H9 (cell line): Measurements from ENCODE around the gene TFEB. TPM values are rescaled to one million over a fixed set of nuclear protein-coding genes. Genes with fewer than 3 reads are reported as not detected.

Experiments used
- DNase-seq: peaks from one replicate; pipeline ENCODE4 v3.0.0-alpha.2; 2017
- H2AFZ ChIP-seq: one replicate; pipeline ENCODE4 v1.6.1; 2013; ENCODE audit warnings: mild to moderate bottlenecking, low read length, control low read depth, moderate library complexity
- H2AK5ac ChIP-seq: 2 replicates; pipeline ENCODE4 v1.6.1; 2013; ENCODE audit warnings: low read length, control low read depth, mixed read lengths; ENCODE audit not compliant: insufficient read length
- H2BK120ac ChIP-seq: one replicate; pipeline ENCODE4 v1.6.1; 2013; ENCODE audit warnings: low read depth, mild to moderate bottlenecking, low read length, control low read depth, inconsistent platforms; ENCODE audit not compliant: poor library complexity, severe bottlenecking
- H2BK12ac ChIP-seq: 2 replicates; pipeline ENCODE4 v1.6.1; 2013; ENCODE audit warnings: low read length, control low read depth, mixed read lengths, low read depth; ENCODE audit not compliant: insufficient read length
- H2BK15ac ChIP-seq: 2 replicates; pipeline ENCODE4 v1.6.1; 2013; ENCODE audit warnings: low read depth, low read length, control low read depth
- H2BK20ac ChIP-seq: one replicate; pipeline ENCODE4 v1.6.1; 2013; ENCODE audit warnings: low read depth, mild to moderate bottlenecking, low read length, control low read depth, inconsistent platforms; ENCODE audit not compliant: poor library complexity, severe bottlenecking
- H2BK5ac ChIP-seq: 2 replicates; pipeline ENCODE4 v1.6.1; 2013; ENCODE audit warnings: low read length, control low read depth, mixed read lengths; ENCODE audit not compliant: insufficient read length
- H3K14ac ChIP-seq: 2 replicates; pipeline ENCODE4 v1.6.1; 2013; ENCODE audit warnings: low read length, control low read depth; ENCODE audit not compliant: insufficient read depth
- H3K18ac ChIP-seq: 2 replicates; pipeline ENCODE4 v1.6.1; 2013; ENCODE audit warnings: low read depth, mild to moderate bottlenecking, mixed read lengths, low read length, control low read depth; ENCODE audit not compliant: insufficient read length
- H3K23ac ChIP-seq: 2 replicates; pipeline ENCODE4 v1.6.1; 2013; ENCODE audit warnings: low read length, control low read depth, mixed read lengths, low read depth; ENCODE audit not compliant: insufficient read length
- H3K23me2 ChIP-seq: 2 replicates; pipeline ENCODE4 v1.6.1; 2013; ENCODE audit warnings: low read depth, mild to moderate bottlenecking, mixed read lengths, low read length, control low read depth; ENCODE audit not compliant: insufficient read length, poor library complexity, severe bottlenecking
- H3K27ac ChIP-seq: 2 replicates; pipeline ENCODE4 v1.5.1; 2013; ENCODE audit warnings: low read length, control low read depth, mixed read lengths, low read depth; ENCODE audit not compliant: insufficient read length
- H3K27me3 ChIP-seq: 2 replicates; pipeline ENCODE4 v1.6.1; 2013; ENCODE audit warnings: low read length, control low read depth, inconsistent platforms; ENCODE audit not compliant: insufficient read depth
- H3K4ac ChIP-seq: 2 replicates; pipeline ENCODE4 v1.6.1; 2013; ENCODE audit warnings: low read depth, mild to moderate bottlenecking, control low read depth, inconsistent platforms, low read length, moderate library complexity
- H3K4me1 ChIP-seq: 2 replicates; pipeline ENCODE4 v1.6.1; 2013; ENCODE audit warnings: low read length, control low read depth, inconsistent platforms; ENCODE audit not compliant: insufficient read depth
- H3K4me2 ChIP-seq: 2 replicates; pipeline ENCODE4 v1.6.1; 2013; ENCODE audit warnings: low read length, control low read depth, mixed read lengths; ENCODE audit not compliant: insufficient read length, insufficient read depth
- H3K56ac ChIP-seq: 2 replicates; pipeline ENCODE4 v1.6.1; 2013; ENCODE audit warnings: low read depth, mild to moderate bottlenecking, mixed read lengths, low read length, control low read depth; ENCODE audit not compliant: insufficient read length
- H3K79me1 ChIP-seq: 2 replicates; pipeline ENCODE4 v1.6.1; 2013; ENCODE audit warnings: low read depth, mild to moderate bottlenecking, moderate library complexity, low read length, control low read depth, inconsistent platforms; ENCODE audit not compliant: insufficient read depth, poor library complexity, severe bottlenecking
- H3K79me2 ChIP-seq: 2 replicates; pipeline ENCODE4 v1.6.1; 2013; ENCODE audit warnings: low read length, control low read depth, inconsistent platforms; ENCODE audit not compliant: insufficient read depth
- H3K9ac ChIP-seq: 2 replicates; pipeline ENCODE4 v1.6.1; 2013; ENCODE audit warnings: low read length, control low read depth, mixed read lengths; ENCODE audit not compliant: insufficient read length; ENCODE audit errors: extremely low read depth
- H3K9me3 ChIP-seq: one replicate; pipeline ENCODE4 v1.6.1; 2013; ENCODE audit warnings: low read depth, low read length, inconsistent platforms; ENCODE audit not compliant: control insufficient read depth
- H3T11ph ChIP-seq: one replicate; pipeline ENCODE4 v1.6.1; 2013; ENCODE audit warnings: mild to moderate bottlenecking, low read length, control low read depth, inconsistent platforms
- H4K20me1 ChIP-seq: one replicate; pipeline ENCODE4 v1.6.1; 2013; ENCODE audit not compliant: control insufficient read depth, insufficient read length, insufficient read depth
- H4K5ac ChIP-seq: 2 replicates; pipeline ENCODE4 v1.6.1; 2013; ENCODE audit warnings: low read depth, mild to moderate bottlenecking, mixed read lengths, low read length, control low read depth; ENCODE audit not compliant: insufficient read length
- H4K8ac ChIP-seq: replicated peaks from 2 replicates; pipeline ENCODE4 v1.6.1; 2013; ENCODE audit warnings: low read length, control low read depth, mixed read lengths, low read depth; ENCODE audit not compliant: insufficient read length
- H4K91ac ChIP-seq: 2 replicates; pipeline ENCODE4 v1.6.1; 2013; ENCODE audit warnings: low read depth, mild to moderate bottlenecking, moderate library complexity, mixed read lengths, low read length, control low read depth; ENCODE audit not compliant: insufficient read length
- H3K27ac Mint-ChIP-seq, 3 experiments: 2 replicates in 2 of 3; 3 replicates in 1 of 3; pipeline ENCODE4 v1.8.0; 2020 to 2021; ENCODE audit warnings: mixed read lengths in 3 of 3, mild to moderate bottlenecking in 1 of 3, moderate library complexity in 1 of 3
- H3K27me3 Mint-ChIP-seq: 2 replicates; pipeline ENCODE4 v1.8.0; 2021; ENCODE audit warnings: low read depth, mild to moderate bottlenecking, moderate library complexity, mixed read lengths
- H3K36me3 Mint-ChIP-seq, 3 experiments: 2 replicates in 2 of 3; 3 replicates in 1 of 3; pipeline ENCODE4 v1.8.0; 2020 to 2021; ENCODE audit warnings: low read depth in 3 of 3, mixed read lengths in 3 of 3; ENCODE audit not compliant: insufficient read depth in 1 of 3
- H3K4me1 Mint-ChIP-seq, 2 experiments: 2 replicates each; pipeline ENCODE4 v1.8.0; 2020; ENCODE audit warnings: mixed read lengths in 2 of 2
- H3K4me3 Mint-ChIP-seq, 2 experiments: 2 replicates in 1 of 2; 3 replicates in 1 of 2; pipeline ENCODE4 v1.8.0; 2020 to 2021; ENCODE audit warnings: mild to moderate bottlenecking in 2 of 2, mixed read lengths in 2 of 2, moderate library complexity in 1 of 2
- H3K9me3 Mint-ChIP-seq, 2 experiments: 2 replicates in 1 of 2; 3 replicates in 1 of 2; pipeline ENCODE4 v1.8.0; 2020; ENCODE audit warnings: mild to moderate bottlenecking in 2 of 2, mixed read lengths in 2 of 2, moderate library complexity in 1 of 2
- CTCF ChIP-seq: fragments of 200-600 bp; sonication (generic); conservative IDR thresholded peaks from 3 replicates; pipeline ENCODE4 v1.8.0; 2021; ENCODE audit warnings: antibody characterized with exemption, mild to moderate bottlenecking
- WGBS: extraction: QIAGEN DNeasy Blood & Tissue Kit; methylation state at CpG from one replicate; pipeline ENCODE4 v1.1.7; 2013; ENCODE audit warnings: missing lambda C conversion rate, low lambda C conversion rate, mixed read lengths; ENCODE audit not compliant: insufficient read length; ENCODE audit errors: extremely low coverage; 5-methylcytosine and 5-hydroxymethylcytosine counted together
- total RNA-seq: library from RNA; stranded (reverse); gene quantifications from 2 replicates; pipeline ENCODE4 v1.2.1, GENCODE V29; 2021

TFEB gene
- total RNA-seq, 1 experiment from 2014 or later: 1.2 TPM

GRCh38 chr6:41731561-41732086, 3.8 kb downstream of the TFEB start:
- no peak overlapping the region for H3T11ph ChIP-seq
- H3K79me2 ChIP-seq: no peaks in the 10 kb centered on the region
- no peaks in the 10 kb centered on the region for H3K27me3 ChIP-seq
- H3K18ac ChIP-seq: no peak overlapping the region
- DNase-seq: no peak
- no peak overlapping the region for H2AFZ ChIP-seq
- no peak overlapping the region for H4K5ac ChIP-seq
- H2BK5ac ChIP-seq: no peak overlapping the region
- H3K56ac ChIP-seq: no peak overlapping the region
- peaks cover 11% of the 10 kb centered on the region; the same call in 1 of the 2 replicates for H3K4me1 ChIP-seq
- no peak overlapping the region for H3K9ac ChIP-seq
- H3K9me3 ChIP-seq: no peaks in the 10 kb centered on the region
- no peak overlapping the region for H4K91ac ChIP-seq
- no peak overlapping the region for H2BK120ac ChIP-seq
- H2BK12ac ChIP-seq: no peak overlapping the region
- H3K23me2 ChIP-seq: peaks cover 12% of the 10 kb centered on the region
- no peak overlapping the region for H3K14ac ChIP-seq
- no CpG with 5 or more reads among the region's 7 CpGs for WGBS
- no peak overlapping the region for H3K27ac Mint-ChIP-seq
- H3K27me3 Mint-ChIP-seq: peaks cover 34% of the 10 kb centered on the region
- H3K4me2 ChIP-seq: no peak overlapping the region
- no peak overlapping the region for H4K8ac ChIP-seq
- H3K27ac ChIP-seq: no peak overlapping the region
- H3K36me3 Mint-ChIP-seq: no peaks in the 10 kb centered on the region
- no peaks in the 10 kb centered on the region for H4K20me1 ChIP-seq
- no peak overlapping the region for H3K4ac ChIP-seq
- H2BK20ac ChIP-seq: no peak overlapping the region
- H3K23ac ChIP-seq: no peak overlapping the region
- H2BK15ac ChIP-seq: no peak overlapping the region
- no peak overlapping the region for H3K4me3 Mint-ChIP-seq
- H3K79me1 ChIP-seq: no peaks in the 10 kb centered on the region
- no peaks in the 10 kb centered on the region; a peak in 1 of 5 replicates for H3K9me3 Mint-ChIP-seq
- no peak for TF ChIP-seq CTCF
- H2AK5ac ChIP-seq: no peak overlapping the region
- H3K4me1 Mint-ChIP-seq: peaks cover 52 to 57% of the 10 kb centered on the region in 2 experiments
